LNCAP (cell line): Measurements from ENCODE around the gene BEST1.

ENCODE experiments used
- TF ChIP-seq, protein P1 (sequence below): fragments of 450-650 bp; IDR thresholded peaks from 2 replicates; pipeline ENCODE4 v1.5.1; 2017; ENCODE audit warnings: mild to moderate bottlenecking

The BEST1 gene

DNA sequence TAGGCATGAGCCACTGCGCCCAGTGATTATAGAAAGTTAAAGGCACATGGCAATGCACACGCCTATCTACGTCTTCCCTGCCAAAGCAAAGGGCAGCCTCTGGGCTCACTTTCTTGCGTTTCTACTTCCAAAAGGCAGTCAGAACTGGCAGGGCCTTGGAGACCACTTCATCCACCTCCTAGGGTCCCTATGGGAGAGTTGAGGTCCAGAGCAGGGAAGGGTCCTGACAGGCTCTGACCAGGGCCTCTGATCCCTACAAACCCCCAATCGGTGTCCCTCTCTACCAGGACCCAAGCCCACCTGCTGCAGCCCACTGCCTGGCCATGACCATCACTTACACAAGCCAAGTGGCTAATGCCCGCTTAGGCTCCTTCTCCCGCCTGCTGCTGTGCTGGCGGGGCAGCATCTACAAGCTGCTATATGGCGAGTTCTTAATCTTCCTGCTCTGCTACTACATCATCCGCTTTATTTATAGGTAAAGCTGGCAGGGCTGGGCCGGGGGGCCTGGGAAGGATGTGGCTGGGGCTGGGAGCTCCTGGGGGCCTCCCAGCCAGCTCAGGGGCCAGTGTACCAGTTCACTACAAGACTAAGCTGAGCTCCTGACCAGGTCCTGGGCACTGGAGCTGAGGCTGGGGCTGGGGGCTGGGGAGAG is 1.5 kb downstream of the BEST1 start:
- TF ChIP-seq, protein P1, sequence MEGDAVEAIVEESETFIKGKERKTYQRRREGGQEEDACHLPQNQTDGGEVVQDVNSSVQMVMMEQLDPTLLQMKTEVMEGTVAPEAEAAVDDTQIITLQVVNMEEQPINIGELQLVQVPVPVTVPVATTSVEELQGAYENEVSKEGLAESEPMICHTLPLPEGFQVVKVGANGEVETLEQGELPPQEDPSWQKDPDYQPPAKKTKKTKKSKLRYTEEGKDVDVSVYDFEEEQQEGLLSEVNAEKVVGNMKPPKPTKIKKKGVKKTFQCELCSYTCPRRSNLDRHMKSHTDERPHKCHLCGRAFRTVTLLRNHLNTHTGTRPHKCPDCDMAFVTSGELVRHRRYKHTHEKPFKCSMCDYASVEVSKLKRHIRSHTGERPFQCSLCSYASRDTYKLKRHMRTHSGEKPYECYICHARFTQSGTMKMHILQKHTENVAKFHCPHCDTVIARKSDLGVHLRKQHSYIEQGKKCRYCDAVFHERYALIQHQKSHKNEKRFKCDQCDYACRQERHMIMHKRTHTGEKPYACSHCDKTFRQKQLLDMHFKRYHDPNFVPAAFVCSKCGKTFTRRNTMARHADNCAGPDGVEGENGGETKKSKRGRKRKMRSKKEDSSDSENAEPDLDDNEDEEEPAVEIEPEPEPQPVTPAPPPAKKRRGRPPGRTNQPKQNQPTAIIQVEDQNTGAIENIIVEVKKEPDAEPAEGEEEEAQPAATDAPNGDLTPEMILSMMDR: no peak

DNA sequence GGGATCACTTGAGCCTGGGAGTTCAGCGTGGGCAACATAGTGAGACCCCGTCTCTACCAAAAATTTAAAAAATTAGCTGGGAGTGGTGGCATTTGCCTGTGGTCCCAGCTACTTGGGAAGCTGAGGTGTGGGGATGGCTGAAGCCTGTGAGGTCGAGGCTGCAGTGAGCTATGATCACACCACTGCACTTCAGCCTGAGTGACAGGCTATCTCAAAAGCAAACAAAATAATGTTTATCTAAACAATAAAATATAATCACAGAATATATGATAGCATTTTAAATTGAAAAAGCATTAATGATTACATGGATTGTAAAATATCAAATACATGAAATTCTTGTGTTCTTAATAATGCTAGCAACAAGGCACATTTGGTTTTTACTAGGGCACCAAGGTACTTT is 2.7 kb downstream of the BEST1 start:
- TF ChIP-seq, protein P1: no peak

DNA sequence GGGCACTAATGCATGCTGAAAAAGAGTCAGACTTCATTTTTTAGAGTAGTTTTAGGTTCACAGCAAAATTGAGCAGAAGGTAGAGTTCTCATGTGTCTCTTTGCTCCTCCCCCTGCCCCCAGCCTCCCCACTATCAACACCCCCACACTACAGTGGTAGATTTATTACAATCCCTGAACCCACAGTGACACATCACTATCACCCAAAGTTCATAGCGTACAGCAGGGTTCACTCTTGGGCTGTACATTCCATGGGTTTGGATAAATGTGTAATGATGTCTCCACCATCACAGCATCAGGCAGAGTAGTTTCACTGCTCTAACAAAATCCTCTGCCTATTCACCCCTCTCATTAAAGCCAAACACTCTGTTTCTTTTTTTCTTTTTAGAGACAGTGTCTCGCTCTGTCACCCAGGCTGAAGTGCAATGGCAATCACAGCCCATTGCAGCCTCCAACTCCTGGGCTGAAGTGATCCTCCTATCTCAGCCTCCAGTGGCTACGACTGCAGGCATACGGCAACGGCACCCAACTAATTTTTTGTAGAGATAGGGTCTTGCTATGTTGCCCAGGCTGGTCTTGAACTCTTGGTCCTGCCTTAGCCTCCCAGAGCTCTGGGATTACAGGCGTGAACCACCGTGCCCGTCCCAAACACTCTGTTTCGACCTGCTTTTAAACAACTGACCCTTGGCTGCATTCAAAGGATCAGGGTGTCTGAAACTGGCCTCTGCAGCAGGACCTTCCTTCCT is 4.1 kb downstream of the BEST1 start:
- TF ChIP-seq, protein P1: no peak

DNA sequence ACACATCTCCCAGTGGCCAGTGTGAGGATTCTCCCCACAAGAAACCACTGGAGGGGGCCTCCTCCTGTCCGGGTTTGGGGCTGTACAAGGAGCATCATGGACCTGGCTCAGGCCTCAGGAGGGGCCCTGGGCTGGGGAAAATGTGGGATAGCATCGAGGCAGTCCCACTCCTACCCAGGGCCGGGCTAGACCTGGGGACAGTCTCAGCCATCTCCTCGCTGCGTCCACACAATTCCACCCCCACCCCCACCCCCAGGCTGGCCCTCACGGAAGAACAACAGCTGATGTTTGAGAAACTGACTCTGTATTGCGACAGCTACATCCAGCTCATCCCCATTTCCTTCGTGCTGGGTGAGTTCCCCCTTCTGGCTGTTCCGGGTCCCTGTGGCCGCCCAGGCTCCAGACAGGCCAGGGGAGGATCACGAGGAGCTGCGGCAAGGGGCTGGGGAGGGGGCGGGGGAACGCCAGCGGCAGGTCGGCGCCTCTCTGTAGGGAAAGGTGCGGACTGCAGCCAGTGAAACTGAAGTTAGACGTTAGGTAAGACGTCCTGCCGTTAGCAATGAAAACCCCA is 4.8 kb downstream of the BEST1 start:
- TF ChIP-seq, protein P1: no peak

DNA sequence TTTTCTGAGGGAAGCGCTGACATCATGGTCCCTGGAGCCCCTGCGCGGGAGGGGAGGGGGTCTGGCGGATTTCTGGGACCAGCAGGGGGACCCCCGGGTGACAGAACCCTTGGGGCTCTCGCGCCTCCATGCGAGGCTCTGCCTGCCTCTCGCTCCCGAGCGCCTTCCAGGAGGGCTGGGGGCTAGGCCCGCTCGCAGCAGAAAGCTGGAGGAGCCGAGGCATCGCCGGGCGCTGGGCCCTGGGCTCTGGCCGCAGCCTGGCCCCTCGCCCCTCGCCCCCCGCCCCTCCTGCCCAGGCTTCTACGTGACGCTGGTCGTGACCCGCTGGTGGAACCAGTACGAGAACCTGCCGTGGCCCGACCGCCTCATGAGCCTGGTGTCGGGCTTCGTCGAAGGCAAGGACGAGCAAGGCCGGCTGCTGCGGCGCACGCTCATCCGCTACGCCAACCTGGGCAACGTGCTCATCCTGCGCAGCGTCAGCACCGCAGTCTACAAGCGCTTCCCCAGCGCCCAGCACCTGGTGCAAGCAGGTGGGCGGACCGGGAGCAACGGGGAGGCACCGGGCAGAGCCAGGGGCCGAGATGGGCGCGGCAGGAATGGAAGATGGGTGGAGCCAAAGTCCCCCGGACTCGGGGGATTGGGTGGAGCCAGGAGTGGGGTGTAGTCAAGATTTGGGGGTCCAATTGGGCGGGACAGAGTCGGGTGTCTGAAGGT is 5.4 kb downstream of the BEST1 start:
- TF ChIP-seq, protein P1: no peak

DNA sequence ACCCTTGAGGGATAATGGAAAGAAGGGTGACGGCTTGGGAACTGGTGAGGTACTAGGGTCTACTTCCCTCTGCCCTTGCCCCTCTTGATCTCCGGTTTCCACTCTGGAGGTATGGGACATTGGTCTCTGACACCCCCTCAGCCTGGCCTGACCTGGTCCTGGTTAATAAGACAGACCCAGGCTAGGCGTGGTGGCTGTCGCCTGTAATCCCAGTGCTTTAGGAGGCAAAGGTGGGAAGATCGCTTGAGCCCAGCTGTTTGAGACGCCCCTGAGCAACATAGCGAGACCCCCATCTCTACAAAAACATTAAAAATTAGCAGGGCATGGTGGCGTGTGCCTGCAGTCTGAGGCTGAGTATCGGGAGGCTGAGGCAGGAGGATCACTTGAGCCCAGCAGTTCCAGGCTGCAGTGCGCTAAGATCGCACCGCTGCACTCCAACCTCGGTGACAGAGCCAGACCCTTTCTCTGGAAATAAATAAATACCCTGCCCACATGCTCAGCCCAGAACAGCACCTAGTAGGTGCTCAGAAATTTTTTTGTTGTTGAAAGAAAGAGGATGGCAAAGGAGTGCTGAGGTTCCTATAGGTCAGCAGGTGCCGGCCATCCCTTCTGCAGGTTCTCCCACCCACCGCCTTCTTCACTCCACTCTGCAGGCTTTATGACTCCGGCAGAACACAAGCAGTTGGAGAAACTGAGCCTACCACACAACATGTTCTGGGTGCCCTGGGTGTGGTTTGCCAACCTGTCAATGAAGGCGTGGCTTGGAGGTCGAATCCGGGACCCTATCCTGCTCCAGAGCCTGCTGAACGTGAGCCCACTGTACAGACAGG is 6.3 kb downstream of the BEST1 start:
- TF ChIP-seq, protein P1: no peak
